OCI-LY7 (cell line): Measurements from ENCODE around the gene CHRNA7. TPM values are rescaled to one million over a fixed set of nuclear protein-coding genes. Genes with fewer than 3 reads are reported as not detected.

Experiments
- BruUV-seq: library from RNA; stranded (reverse); fragments of 400-500 nt; replicated peaks from 2 replicates; lab custom pipeline; 2021; lab: Mats Ljungman, UMichigan
- CTCF ChIA-PET: fragments of 300-600 bp; sonication (Branson Sonifier 250); formaldehyde crosslinking; loops from one replicate; lab custom pipeline; 2022; ENCODE audit warnings: antibody characterized with exemption; ENCODE audit not compliant: unreplicated experiment; lab: Charles Lee
- POLR2A ChIA-PET: fragments of 300-600 bp; sonication (Branson Sonifier 250); formaldehyde crosslinking; loops from one replicate; lab custom pipeline; 2022; ENCODE audit warnings: antibody characterized with exemption; lab: Charles Lee
- DNase-seq: peaks from one replicate; pipeline ENCODE4 v3.0.0-alpha.2; 2015; ENCODE audit warnings: low spot score
- H2AFZ ChIP-seq: fragments of 200-600 bp; sonication (generic), shearing (Covaris generic); 2 replicates; pipeline ENCODE4 v1.6.1; 2014; ENCODE audit warnings: mild to moderate bottlenecking, antibody characterized with exemption, low read length, moderate library complexity
- H3K27ac ChIP-seq: fragments of 200-600 bp; sonication (generic); 2 replicates; pipeline ENCODE4 v1.5.1; 2014; ENCODE audit warnings: mixed run types, low read depth, mild to moderate bottlenecking, moderate library complexity, low read length, inconsistent platforms; ENCODE audit not compliant: poor library complexity, severe bottlenecking
- H3K36me3 ChIP-seq: fragments of 200-600 bp; sonication (generic); 2 replicates; pipeline ENCODE4 v1.6.1; 2014; ENCODE audit warnings: mild to moderate bottlenecking, antibody characterized with exemption, low read length, moderate library complexity, mixed read lengths; ENCODE audit not compliant: insufficient read depth
- H3K4me1 ChIP-seq: fragments of 200-600 bp; sonication (generic); 2 replicates; pipeline ENCODE4 v1.5.1; 2014; ENCODE audit warnings: mild to moderate bottlenecking, low read length; ENCODE audit not compliant: insufficient read depth, poor library complexity, severe bottlenecking
- H3K4me2 ChIP-seq: fragments of 200-600 bp; sonication (generic); 2 replicates; pipeline ENCODE4 v1.6.1; 2014; ENCODE audit warnings: mild to moderate bottlenecking, low read length
- H3K4me3 ChIP-seq: fragments of 200-600 bp; sonication (generic); 2 replicates; pipeline ENCODE4 v1.5.1; 2014; ENCODE audit warnings: mild to moderate bottlenecking, low read depth, low read length; ENCODE audit not compliant: poor library complexity, severe bottlenecking
- H3K79me2 ChIP-seq: fragments of 200-600 bp; sonication (generic); 2 replicates; pipeline ENCODE4 v1.6.1; 2016; ENCODE audit warnings: low read depth, mild to moderate bottlenecking, low read length, moderate library complexity, mixed read lengths; ENCODE audit not compliant: insufficient read depth
- H3K9me2 ChIP-seq: fragments of 200-600 bp; sonication (generic); 2 replicates; pipeline ENCODE4 v1.6.1; 2016; ENCODE audit warnings: mild to moderate bottlenecking, low read length, mixed read lengths; ENCODE audit not compliant: insufficient read depth
- H3K9me3 ChIP-seq: fragments of 200-600 bp; sonication (generic); 2 replicates; pipeline ENCODE4 v1.6.1; 2014; ENCODE audit warnings: mild to moderate bottlenecking, mixed run types, low read length, mixed read lengths
- H4K20me1 ChIP-seq: fragments of 200-600 bp; sonication (generic); 2 replicates; pipeline ENCODE4 v1.6.1; 2014; ENCODE audit warnings: mild to moderate bottlenecking, antibody characterized with exemption, low read length, moderate library complexity, mixed read lengths; ENCODE audit not compliant: insufficient read depth
- CTCF ChIP-seq: fragments of 200-600 bp; sonication (generic); conservative IDR thresholded peaks from 2 replicates; pipeline ENCODE4 v1.5.1; 2014; ENCODE audit warnings: mild to moderate bottlenecking, antibody characterized with exemption, low read length, moderate library complexity, mixed read lengths
- EZH2phosphoT487 ChIP-seq: fragments of 200-600 bp; sonication (generic); IDR thresholded peaks from 2 replicates; pipeline ENCODE4 v1.6.1; 2018; ENCODE audit warnings: low read depth, borderline replicate concordance, mild to moderate bottlenecking, mixed run types, antibody characterized with exemption, low read length, moderate library complexity, mixed read lengths
- intact Hi-C: fragments of 100-400 bp; cut with micrococcal nuclease; formaldehyde crosslinking; loops from one replicate; pipeline ENCODE4 v1.10.0; 2022; ENCODE audit not compliant: unreplicated experiment
- total RNA-seq, 2 experiments: library from RNA; depleted of rRNA in 1 of 2; stranded (reverse); fragments of >200 nt in 1 of 2; shearing (Covaris generic) in 1 of 2; gene quantifications; 2 replicates each; pipeline ENCODE4 v1.2.3, GENCODE V29; 2014 to 2022

The CHRNA7 gene
- total RNA-seq, 2 experiments from 2014 or later: not detected

- Histone ChIP-seq H3K4me2 (no peak overlapping the region), H3K4me1 (no peaks in the 10 kb centered on the region), H3K9me2 (no peaks in the 10 kb centered on the region), H2AFZ (no peak overlapping the region), H3K9me3 (no peaks in the 10 kb centered on the region), H3K4me3 (no peak overlapping the region), H3K36me3 (no peaks in the 10 kb centered on the region), H4K20me1 (no peaks in the 10 kb centered on the region), H3K79me2 (no peaks in the 10 kb centered on the region), H3K27ac (no peak overlapping the region)
- BruUV-seq: no TSS peak
- no peak for DNase-seq
- ChIA-PET POLR2A (interaction anchor here (0.6 kb wide), 1 partner anchor 1591 kb away, joined by 3 read pairs; no protein-coding TSS in a partner anchor), CTCF (no interaction called here)
- intact Hi-C loops: no loop called here
- TF ChIP-seq CTCF (no peak), EZH2phosphoT487 (no peak)
Observed at GRCh38 chr15:32124726-32125125, 94.4 kb downstream of the CHRNA7 start.

DNA sequence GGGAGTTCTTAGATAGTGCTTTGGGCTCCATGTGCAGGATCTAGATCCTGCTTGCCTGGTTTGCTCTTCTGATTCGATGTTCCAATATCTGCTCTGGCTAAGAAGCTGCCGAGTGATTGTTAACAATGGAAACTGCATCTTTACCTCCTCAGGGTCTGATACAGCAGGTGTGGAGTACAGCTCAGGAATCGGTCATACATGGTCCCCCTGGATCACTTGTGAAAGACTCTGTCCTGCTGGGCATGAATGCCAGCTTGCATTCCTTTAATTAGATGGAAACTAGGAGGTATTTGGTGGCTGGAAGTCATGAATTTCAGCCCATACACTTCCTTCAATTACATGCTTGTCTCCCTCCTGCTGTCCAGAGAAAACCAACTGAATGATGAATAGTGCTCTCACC is 95.3 kb downstream of the CHRNA7 start:
- DNase-seq: no peak
- POLR2A ChIA-PET: no interaction called here
- no peak overlapping the region for H2AFZ ChIP-seq
- CTCF ChIA-PET: no interaction called here
- no peaks in the 10 kb centered on the region for H3K4me1 ChIP-seq
- H3K27ac ChIP-seq: no peak overlapping the region
- no peaks in the 10 kb centered on the region for H3K36me3 ChIP-seq
- TF ChIP-seq CTCF (no peak), EZH2phosphoT487 (no peak)
- H3K79me2 ChIP-seq: no peaks in the 10 kb centered on the region
- H3K4me3 ChIP-seq: no peak overlapping the region
- H3K9me2 ChIP-seq: no peaks in the 10 kb centered on the region
- intact Hi-C loops: no loop called here
- H3K9me3 ChIP-seq: no peaks in the 10 kb centered on the region
- BruUV-seq: no TSS peak
- H3K4me2 ChIP-seq: no peak overlapping the region
- H4K20me1 ChIP-seq: no peaks in the 10 kb centered on the region

- DNase-seq: no peak
- Histone ChIP-seq H3K4me1 (no peaks in the 10 kb centered on the region), H3K4me3 (no peak overlapping the region), H3K79me2 (no peaks in the 10 kb centered on the region), H3K9me2 (no peaks in the 10 kb centered on the region), H4K20me1 (no peaks in the 10 kb centered on the region), H3K27ac (no peak overlapping the region), H2AFZ (no peak overlapping the region), H3K9me3 (no peaks in the 10 kb centered on the region), H3K4me2 (no peak overlapping the region), H3K36me3 (no peaks in the 10 kb centered on the region)
- no TSS peak for BruUV-seq
- POLR2A ChIA-PET: interaction anchor here (0.6 to 0.7 kb wide), 2 partner anchors 20 to 91 kb away, joined by 3 read pairs; no protein-coding TSS in a partner anchor
- CTCF ChIA-PET: no interaction called here
- no peak for TF ChIP-seq CTCF
- no peak for TF ChIP-seq EZH2phosphoT487
- intact Hi-C loops: no loop called here
Observed at GRCh38 chr15:32129815-32130214, 99.5 kb downstream of the CHRNA7 start.
